Nephron progenitor cell (in vitro differentiated cells): ENCODE measurements around the gene DBN1.

Experiments
- DNase-seq: peaks from one replicate; pipeline ENCODE4 v3.0.0; 2021
- H3K27ac Mint-ChIP-seq: 2 replicates; pipeline ENCODE4 v1.8.0; 2021; ENCODE audit warnings: mild to moderate bottlenecking, moderate library complexity, mixed read lengths
- H3K27me3 Mint-ChIP-seq: 2 replicates; pipeline ENCODE4 v1.8.0; 2021; ENCODE audit warnings: mild to moderate bottlenecking, low read depth, mixed read lengths; ENCODE audit not compliant: poor library complexity
- H3K36me3 Mint-ChIP-seq: 2 replicates; pipeline ENCODE4 v1.8.0; 2021; ENCODE audit warnings: low read depth, mixed read lengths
- H3K4me1 Mint-ChIP-seq: 2 replicates; pipeline ENCODE4 v1.8.0; 2021; ENCODE audit warnings: mixed read lengths
- H3K4me3 Mint-ChIP-seq: 2 replicates; pipeline ENCODE4 v1.8.0; 2021; ENCODE audit warnings: mild to moderate bottlenecking, moderate library complexity, mixed read lengths
- H3K9me3 Mint-ChIP-seq: 2 replicates; pipeline ENCODE4 v1.8.0; 2021; ENCODE audit warnings: mild to moderate bottlenecking, moderate library complexity, mixed read lengths
- TF ChIP-seq, protein P1 (sequence below): fragments of 200-600 bp; sonication (generic); IDR thresholded peaks from 2 replicates; pipeline ENCODE4 v1.5.0; 2021; ENCODE audit warnings: antibody characterized with exemption

DBN1 gene

DNA sequence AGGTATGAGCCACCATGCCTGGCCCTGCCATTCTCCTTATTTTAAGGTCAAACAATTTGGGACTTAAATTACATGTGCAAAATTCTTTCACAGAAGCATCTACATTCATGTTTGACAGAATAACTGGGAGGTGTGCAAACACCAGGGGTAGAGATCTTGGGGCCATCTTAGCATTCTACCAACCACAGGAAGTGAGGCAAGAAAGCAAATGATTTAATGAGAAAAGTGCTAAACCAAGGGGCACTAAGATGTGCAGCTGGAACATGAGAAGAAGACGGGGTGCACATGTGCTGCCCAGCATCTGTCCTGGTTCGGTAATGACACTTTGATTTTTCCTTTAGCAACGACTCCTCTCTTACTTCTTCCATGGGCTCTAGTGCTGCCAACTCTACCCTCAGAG is 62.9 kb downstream of the DBN1 start:
- peaks cover 62% of the 10 kb centered on the region for H3K27me3 Mint-ChIP-seq
- H3K4me1 Mint-ChIP-seq: peaks cover 12% of the 10 kb centered on the region
- H3K27ac Mint-ChIP-seq: no peak overlapping the region
- no peak overlapping the region for H3K4me3 Mint-ChIP-seq
- TF ChIP-seq, protein P1, sequence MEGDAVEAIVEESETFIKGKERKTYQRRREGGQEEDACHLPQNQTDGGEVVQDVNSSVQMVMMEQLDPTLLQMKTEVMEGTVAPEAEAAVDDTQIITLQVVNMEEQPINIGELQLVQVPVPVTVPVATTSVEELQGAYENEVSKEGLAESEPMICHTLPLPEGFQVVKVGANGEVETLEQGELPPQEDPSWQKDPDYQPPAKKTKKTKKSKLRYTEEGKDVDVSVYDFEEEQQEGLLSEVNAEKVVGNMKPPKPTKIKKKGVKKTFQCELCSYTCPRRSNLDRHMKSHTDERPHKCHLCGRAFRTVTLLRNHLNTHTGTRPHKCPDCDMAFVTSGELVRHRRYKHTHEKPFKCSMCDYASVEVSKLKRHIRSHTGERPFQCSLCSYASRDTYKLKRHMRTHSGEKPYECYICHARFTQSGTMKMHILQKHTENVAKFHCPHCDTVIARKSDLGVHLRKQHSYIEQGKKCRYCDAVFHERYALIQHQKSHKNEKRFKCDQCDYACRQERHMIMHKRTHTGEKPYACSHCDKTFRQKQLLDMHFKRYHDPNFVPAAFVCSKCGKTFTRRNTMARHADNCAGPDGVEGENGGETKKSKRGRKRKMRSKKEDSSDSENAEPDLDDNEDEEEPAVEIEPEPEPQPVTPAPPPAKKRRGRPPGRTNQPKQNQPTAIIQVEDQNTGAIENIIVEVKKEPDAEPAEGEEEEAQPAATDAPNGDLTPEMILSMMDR: no peak
- DNase-seq: no peak
- no peaks in the 10 kb centered on the region for H3K9me3 Mint-ChIP-seq
- H3K36me3 Mint-ChIP-seq: no peaks in the 10 kb centered on the region

DNA sequence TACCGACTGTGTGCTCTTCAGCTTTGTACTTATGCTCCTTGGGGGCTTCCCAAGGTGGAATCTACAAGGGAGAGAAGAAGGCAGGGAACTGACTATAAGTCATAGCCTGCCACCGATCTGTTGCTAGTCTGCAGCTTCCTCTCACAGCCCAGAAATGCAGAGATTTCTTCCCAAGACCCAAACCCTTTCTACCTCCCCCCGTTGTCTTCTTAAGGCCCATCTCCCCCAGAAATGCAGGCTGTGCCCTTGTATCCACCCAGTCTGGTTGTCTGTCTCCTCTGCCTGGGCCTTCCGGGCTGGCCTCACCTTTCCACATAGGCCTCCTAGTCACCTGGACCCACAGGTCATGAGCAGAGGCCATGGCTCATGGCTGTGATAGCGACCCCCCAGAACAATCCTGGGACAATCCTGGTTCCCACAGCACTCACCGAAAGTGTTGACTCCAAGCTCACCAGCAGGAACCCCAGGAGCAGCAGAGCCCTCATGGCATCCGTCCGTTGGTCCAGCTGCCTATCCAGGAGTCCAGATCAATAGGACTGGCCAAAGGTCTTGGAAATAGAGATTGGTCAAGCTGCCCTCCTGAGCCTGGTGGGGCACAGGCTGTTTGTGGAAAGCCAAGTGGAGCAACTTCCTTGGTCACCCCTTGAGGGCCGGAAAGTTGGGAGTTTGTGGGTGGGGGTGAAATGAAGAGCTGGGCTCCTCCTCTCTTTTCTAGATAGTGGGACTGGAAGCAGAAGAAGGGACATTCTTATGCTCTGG is 64.2 kb downstream of the DBN1 start, which contains the start of gene F12:
F12 (minus strand) TSS at position 522 of the 759 bp plus-strand sequence; CDS start at position 485, 37 bp downstream.
- Mint-ChIP-seq H3K4me3 (no peak within 1 kb of the TSS), H3K4me1 (peaks cover 12% of the 10 kb centered on the region), H3K27me3 (peaks cover 71% of the 10 kb centered on the region), H3K27ac (no peak within 1 kb of the TSS), H3K36me3 (no peaks in the 10 kb centered on the region), H3K9me3 (no peaks in the 10 kb centered on the region)
- DNase-seq: no peak
- TF ChIP-seq, protein P1: no peak
